ENCODE data around the gene EBF3. TPM values are rescaled to one million over a fixed set of nuclear protein-coding genes. Genes with fewer than 3 reads are reported as not detected.

Gene EBF3
- total RNA-seq, 4 donors from 2014 or later: 29.1 to 50.9 (median 43.9) TPM

DNA sequence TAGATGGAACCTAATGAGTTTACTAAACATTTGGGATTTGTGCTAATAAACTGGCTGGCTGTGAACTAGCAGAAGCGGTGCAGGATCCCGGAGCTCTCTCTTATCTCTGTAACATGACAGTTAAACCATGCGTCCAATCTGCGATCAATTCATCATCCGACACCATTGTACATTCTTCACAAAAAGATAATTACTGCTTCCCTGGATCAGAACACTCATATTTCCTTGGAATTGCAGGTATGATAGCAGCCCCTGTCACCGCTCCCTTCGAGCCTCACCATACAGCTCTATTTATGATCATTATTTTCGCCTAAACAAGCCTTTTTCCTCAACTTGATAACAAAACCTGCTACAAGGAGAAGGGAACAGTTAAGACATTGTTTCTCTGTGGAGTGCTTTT lies 18.5 kb downstream of the EBF3 start:
- TF ChIP-seq, protein P1, sequence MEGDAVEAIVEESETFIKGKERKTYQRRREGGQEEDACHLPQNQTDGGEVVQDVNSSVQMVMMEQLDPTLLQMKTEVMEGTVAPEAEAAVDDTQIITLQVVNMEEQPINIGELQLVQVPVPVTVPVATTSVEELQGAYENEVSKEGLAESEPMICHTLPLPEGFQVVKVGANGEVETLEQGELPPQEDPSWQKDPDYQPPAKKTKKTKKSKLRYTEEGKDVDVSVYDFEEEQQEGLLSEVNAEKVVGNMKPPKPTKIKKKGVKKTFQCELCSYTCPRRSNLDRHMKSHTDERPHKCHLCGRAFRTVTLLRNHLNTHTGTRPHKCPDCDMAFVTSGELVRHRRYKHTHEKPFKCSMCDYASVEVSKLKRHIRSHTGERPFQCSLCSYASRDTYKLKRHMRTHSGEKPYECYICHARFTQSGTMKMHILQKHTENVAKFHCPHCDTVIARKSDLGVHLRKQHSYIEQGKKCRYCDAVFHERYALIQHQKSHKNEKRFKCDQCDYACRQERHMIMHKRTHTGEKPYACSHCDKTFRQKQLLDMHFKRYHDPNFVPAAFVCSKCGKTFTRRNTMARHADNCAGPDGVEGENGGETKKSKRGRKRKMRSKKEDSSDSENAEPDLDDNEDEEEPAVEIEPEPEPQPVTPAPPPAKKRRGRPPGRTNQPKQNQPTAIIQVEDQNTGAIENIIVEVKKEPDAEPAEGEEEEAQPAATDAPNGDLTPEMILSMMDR (IDR thresholded peaks at IDR 0.05; ENCODE audit: low read depth): no peak

DNA sequence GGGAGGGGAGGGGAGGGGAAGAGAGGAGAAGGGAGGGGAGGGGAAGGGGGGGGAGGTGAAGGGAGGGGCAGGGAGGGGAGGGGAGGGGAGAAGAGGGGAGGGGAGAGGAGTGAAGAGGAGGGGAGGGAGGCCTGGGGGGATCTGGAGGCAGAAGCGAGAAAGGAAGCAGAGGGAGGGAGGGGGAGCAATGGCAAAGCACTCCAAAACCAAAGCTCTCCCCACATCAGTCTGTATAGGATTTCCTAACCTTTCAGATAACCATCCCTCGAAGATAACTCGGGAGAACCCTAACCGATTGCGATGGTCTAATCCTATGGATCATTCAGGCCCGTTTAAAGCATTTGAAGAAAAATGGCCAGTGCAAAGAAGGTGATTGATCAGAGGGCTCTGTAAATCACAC lies 19.0 kb downstream of the EBF3 start:
- TF ChIP-seq, protein P1 (IDR thresholded peaks at IDR 0.05; ENCODE audit: low read depth): no peak

DNA sequence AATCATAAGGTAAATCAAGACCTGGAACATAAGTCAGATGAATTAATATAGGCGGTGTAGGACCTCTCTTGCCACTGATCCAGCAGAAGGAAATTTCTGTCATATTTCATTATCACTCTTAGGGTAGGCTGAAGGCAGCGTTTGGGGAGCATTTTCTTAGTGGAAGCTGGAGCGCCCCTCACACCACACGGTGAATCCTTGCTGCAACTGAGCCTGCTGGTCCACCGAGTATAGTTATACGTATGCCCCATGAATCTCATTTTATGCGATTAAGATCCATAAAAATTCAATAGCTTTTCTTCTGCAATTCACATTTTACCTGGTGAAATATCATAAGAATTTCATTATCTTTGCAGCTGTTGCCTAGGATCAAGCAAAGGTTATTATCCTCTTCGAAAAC lies 19.6 kb downstream of the EBF3 start:
- TF ChIP-seq, protein P1 (IDR thresholded peaks at IDR 0.05; ENCODE audit: low read depth): no peak

DNA sequence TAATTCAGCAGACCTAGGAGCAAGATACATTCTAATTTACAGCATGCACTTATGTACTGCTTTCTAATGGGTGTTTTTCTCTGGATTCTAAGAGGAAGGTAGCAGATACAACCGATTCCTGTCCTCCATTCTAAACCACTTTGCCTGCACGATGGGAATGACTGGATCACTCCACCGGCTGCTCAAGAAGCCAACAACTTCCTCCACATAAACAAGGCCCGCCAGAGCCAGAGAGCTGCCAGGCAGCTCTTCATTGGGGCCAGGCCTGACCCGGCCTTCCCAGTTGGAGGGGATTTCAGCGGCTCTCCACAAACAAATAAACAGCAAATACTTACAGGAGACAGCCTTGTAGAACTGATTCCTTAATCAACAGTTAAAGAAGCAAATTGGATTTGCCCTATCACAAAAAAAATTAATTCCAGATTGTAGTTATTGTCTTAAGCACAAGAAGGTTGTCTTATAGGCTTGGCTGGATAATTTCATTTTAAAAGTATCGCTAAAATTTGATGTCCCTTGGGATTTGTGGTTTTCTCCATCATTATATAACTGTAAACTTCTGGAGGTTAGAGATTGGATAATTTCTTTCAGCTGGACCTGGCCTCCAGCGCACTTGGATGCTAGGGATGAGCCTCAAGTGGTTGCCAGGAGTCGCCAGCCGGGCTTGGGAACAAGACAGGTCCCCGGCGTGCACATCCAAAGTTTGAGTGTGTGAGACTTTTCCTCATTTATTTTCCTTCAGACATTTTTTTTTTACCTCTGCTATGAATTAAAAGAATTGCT lies 20.9 kb downstream of the EBF3 start:
- TF ChIP-seq, protein P1 (IDR thresholded peaks at IDR 0.05; ENCODE audit: low read depth): no peak

DNA sequence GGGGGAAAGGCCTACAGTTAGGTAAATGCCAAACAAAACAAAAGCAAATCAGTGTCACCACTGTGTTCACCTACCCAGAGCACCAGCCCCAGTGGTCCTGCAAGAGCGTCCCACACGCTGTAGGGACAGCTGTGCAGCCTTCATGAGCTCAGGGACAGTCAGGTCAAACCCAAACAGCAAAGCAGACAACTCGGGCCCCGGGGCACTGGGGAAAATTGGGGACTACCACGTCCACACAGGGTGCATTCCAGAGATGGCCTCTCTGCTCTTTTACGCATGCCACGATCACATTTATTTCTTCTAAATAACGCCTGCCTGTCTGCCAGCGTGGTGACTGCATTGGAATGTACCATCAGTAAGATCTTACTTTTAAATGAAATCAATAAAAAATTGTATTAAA lies 21.7 kb downstream of the EBF3 start:
- TF ChIP-seq, protein P1 (IDR thresholded peaks at IDR 0.05; ENCODE audit: low read depth): no peak

DNA sequence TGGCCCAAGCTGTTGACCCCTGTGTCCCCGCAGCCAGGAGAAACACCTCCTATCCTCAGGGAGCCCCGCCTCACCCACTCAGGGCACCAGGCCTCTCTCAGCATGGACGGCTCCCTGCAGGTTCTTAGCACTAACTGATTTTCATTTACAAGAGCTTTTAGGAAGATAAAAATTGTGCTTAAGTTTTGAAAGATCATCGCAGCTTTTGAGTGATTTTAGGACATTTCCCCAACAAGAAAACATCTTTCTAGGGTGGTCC lies 22.1 kb downstream of the EBF3 start:
- TF ChIP-seq, protein P1 (IDR thresholded peaks at IDR 0.05; ENCODE audit: low read depth): no peak

DNA sequence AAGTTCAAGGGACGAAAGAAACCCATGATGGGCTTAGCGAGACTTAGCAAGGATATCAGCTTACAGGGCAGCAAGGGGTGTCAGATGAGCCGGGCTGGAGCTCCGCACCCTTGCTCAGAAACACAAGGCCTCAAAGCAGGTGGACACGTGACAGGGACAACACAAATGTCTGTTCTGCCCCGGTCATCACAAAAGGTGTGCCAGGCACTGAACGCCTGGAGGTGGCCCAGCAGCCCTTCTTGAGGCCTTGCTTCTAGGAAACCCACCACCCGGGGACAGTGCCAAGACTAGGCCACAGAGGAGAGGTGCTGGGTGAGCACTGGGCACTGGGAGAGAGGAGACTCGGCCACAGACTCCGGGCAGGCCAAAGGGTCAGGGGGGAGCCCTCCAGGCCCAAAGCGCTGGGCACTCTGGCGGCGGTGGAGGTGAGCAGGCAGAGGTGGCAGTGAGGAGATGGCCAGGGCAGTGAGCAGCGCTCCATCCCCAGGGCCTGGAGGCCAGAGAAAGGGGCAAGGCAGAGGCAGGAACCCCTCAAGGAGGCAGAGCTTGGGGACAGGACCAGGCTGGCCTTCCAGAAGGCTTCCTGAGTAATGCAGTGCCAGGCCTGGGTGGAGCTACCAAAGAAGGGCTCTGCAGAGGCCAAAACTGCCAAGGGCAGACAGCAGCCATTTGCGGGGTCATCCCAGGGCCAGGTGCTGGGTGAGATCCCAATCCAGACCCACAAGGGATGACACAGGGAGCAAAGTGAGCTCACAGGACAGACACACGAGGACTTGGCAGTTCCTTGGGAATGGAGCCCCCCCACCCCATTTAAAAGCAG lies 22.7 kb downstream of the EBF3 start:
- TF ChIP-seq, protein P1 (IDR thresholded peaks at IDR 0.05; ENCODE audit: low read depth): no peak
